Gastroesophageal sphincter (tissue), 4 donors: Measurements from ENCODE around the gene BBOX1. TPM values are rescaled to one million over a fixed set of nuclear protein-coding genes. Genes with fewer than 3 reads are reported as not detected.

Experiments used
- ATAC-seq: fragments of 150-250 bp; one replicate; pipeline ENCODE4 v1.9.1; 2016; ENCODE audit warnings: mild to moderate bottlenecking, moderate library complexity
- H3K27ac ChIP-seq, 4 donors: fragments of 200-600 bp; sonication (generic) in 3 of 4; 1 replicate in 3 of 4; 2 replicates in 1 of 4; pipeline ENCODE4 v1.5.1; 2016 to 2019
- H3K27me3 ChIP-seq: fragments of 200-600 bp; sonication (generic); one replicate; pipeline ENCODE4 v1.5.1; 2019
- H3K36me3 ChIP-seq, 2 donors: fragments of 200-600 bp; sonication (generic); one replicate each; pipeline ENCODE4 v1.5.1; 2019; ENCODE audit warnings: control low read depth in 1 of 2
- H3K4me1 ChIP-seq, 3 donors: fragments of 200-600 bp; sonication (generic); 1 replicate in 2 of 3; 2 replicates in 1 of 3; pipeline ENCODE4 v1.5.1; 2016 to 2019; ENCODE audit warnings: control low read depth in 2 of 3
- H3K4me3 ChIP-seq, 2 donors: fragments of 200-600 bp; sonication (generic); one replicate each; pipeline ENCODE4 v1.5.1; 2019; ENCODE audit warnings: mild to moderate bottlenecking in 1 of 2, moderate library complexity in 1 of 2
- H3K9me3 ChIP-seq, 3 donors: fragments of 200-600 bp; sonication (generic); one replicate each; pipeline ENCODE4 v1.5.1; 2017 to 2019; ENCODE audit warnings: control low read depth in 2 of 3
- CTCF ChIP-seq, 4 experiments: fragments of 200-600 bp in 2 of 4; fragments of 450-650 bp in 2 of 4; sonication (generic) in 1 of 4; IDR thresholded peaks; one replicate each; pipeline ENCODE4 v1.5.1; 2017 to 2019; ENCODE audit warnings: antibody characterized with exemption in 4 of 4, mild to moderate bottlenecking in 2 of 4, moderate library complexity in 2 of 4
- EP300 ChIP-seq: sonication (generic); formaldehyde crosslinking; IDR thresholded peaks from one replicate; pipeline ENCODE4 v1.6.1; 2017; ENCODE audit warnings: antibody characterized with exemption, mild to moderate bottlenecking
- POLR2A ChIP-seq, 2 donors: fragments of 450-650 bp; IDR thresholded peaks; one replicate each; pipeline ENCODE4 v1.6.1; 2017; ENCODE audit warnings: antibody characterized with exemption in 2 of 2, mild to moderate bottlenecking in 2 of 2, moderate library complexity in 1 of 2
- POLR2AphosphoS5 ChIP-seq: sonication (generic); formaldehyde crosslinking; IDR thresholded peaks from one replicate; pipeline ENCODE4 v1.6.1; 2017; ENCODE audit warnings: antibody characterized with exemption
- WGBS, 2 donors: methylation state at CpG; one replicate each; pipeline ENCODE4 v1.1.5; 2018; ENCODE audit warnings: low coverage in 1 of 2; 5-methylcytosine and 5-hydroxymethylcytosine counted together
- total RNA-seq, 4 donors: library from RNA; depleted of rRNA; stranded (reverse); fragments of >200 nt; gene quantifications; one replicate each; pipeline ENCODE4 v1.1.0, GENCODE V29; 2016

BBOX1 gene
- total RNA-seq, 4 donors from 2014 or later, result 0.67 to 4.4 TPM; not detected in 2

GRCh38 chr11:27116684-27117083 is 76.1 kb downstream of the BBOX1 start:
- WGBS, 2 donors, result 29 to 62% methylated on average over 1 of the region's 1 CpG
- Histone ChIP-seq H3K4me3 (no peak overlapping the region), H3K27ac (no peak overlapping the region), H3K36me3 (no peaks in the 10 kb centered on the region), H3K27me3 (no peaks in the 10 kb centered on the region), H3K4me1 (peaks cover 0 to 5% (median 0%) of the 10 kb centered on the region in 3 donors), H3K9me3 (no peaks in the 10 kb centered on the region)
- TF ChIP-seq CTCF (IDR thresholded peaks at IDR 0.05), result no peak
- TF ChIP-seq POLR2A (IDR thresholded peaks at IDR 0.05), result no peak
- no peak for TF ChIP-seq EP300
- no peak for TF ChIP-seq POLR2AphosphoS5
- no peak for ATAC-seq

- no peak for TF ChIP-seq CTCF (IDR thresholded peaks at IDR 0.05)
- no peak for TF ChIP-seq EP300
- ATAC-seq, result no peak
- no peak overlapping the region for H3K4me3 ChIP-seq
- H3K36me3 ChIP-seq, result no peaks in the 10 kb centered on the region
- H3K9me3 ChIP-seq, result no peaks in the 10 kb centered on the region
- WGBS, 2 donors, result 80 to 84% methylated on average over 2 of the region's 2 CpGs
- no peak overlapping the region for H3K27ac ChIP-seq
- H3K27me3 ChIP-seq, result no peaks in the 10 kb centered on the region
- peaks cover 0 to 5% (median 0%) of the 10 kb centered on the region in 3 donors for H3K4me1 ChIP-seq
Observed at GRCh38 chr11:27118371-27118770, 77.8 kb downstream of the BBOX1 start.

GRCh38 chr11:27118949-27119348 is 78.3 kb downstream of the BBOX1 start:
- Histone ChIP-seq H3K36me3 (no peaks in the 10 kb centered on the region), H3K27me3 (no peaks in the 10 kb centered on the region), H3K9me3 (no peaks in the 10 kb centered on the region), H3K4me3 (no peak overlapping the region), H3K4me1 (peaks cover 0 to 5% (median 0%) of the 10 kb centered on the region in 3 donors), H3K27ac (no peak overlapping the region)
- 86 to 91% methylated on average over 3 of the region's 3 CpGs for WGBS, 2 donors
- ATAC-seq, result no peak
- TF ChIP-seq CTCF (IDR thresholded peaks at IDR 0.05) (no peak), EP300 (no peak), POLR2A (IDR thresholded peaks at IDR 0.05) (no peak), POLR2AphosphoS5 (no peak)

GRCh38 chr11:27119396-27119795 is 78.8 kb downstream of the BBOX1 start:
- TF ChIP-seq POLR2AphosphoS5, result no peak
- no peak for TF ChIP-seq CTCF (IDR thresholded peaks at IDR 0.05)
- TF ChIP-seq POLR2A (IDR thresholded peaks at IDR 0.05), result no peak
- no peak for TF ChIP-seq EP300
- Histone ChIP-seq H3K36me3 (no peaks in the 10 kb centered on the region), H3K27ac (no peak overlapping the region), H3K27me3 (no peaks in the 10 kb centered on the region), H3K4me3 (no peak overlapping the region), H3K9me3 (no peaks in the 10 kb centered on the region), H3K4me1 (peaks cover 0 to 5% (median 0%) of the 10 kb centered on the region in 3 donors)
- no peak for ATAC-seq

- 63 to 78% methylated on average over 1 of the region's 1 CpG for WGBS, 2 donors
- TF ChIP-seq CTCF (IDR thresholded peaks at IDR 0.05) (no peak), POLR2AphosphoS5 (no peak)
- Histone ChIP-seq H3K4me3 (no peak overlapping the region), H3K27me3 (no peaks in the 10 kb centered on the region), H3K36me3 (no peaks in the 10 kb centered on the region), H3K27ac (no peak overlapping the region), H3K4me1 (peaks cover 0 to 2% (median 0%) of the 10 kb centered on the region in 3 donors), H3K9me3 (no peaks in the 10 kb centered on the region)
- no peak for ATAC-seq
Observed at GRCh38 chr11:27120211-27120610, 79.6 kb downstream of the BBOX1 start.
